AG10803 (cell line): ENCODE results near the gene BPGM.

Experiments used
- DNase-seq: peaks from one replicate; pipeline ENCODE4 v3.0.0; 2010; ENCODE audit warnings: low read depth
- H3K4me3 ChIP-seq: 2 replicates; pipeline ENCODE4 v1.5.1; 2011; ENCODE audit warnings: mild to moderate bottlenecking, low read length, control low read depth
- TF ChIP-seq, protein P1 (sequence below): conservative IDR thresholded peaks from 2 replicates; pipeline ENCODE4 v1.5.1; 2011; ENCODE audit warnings: mild to moderate bottlenecking, low read length, control low read depth, inconsistent platforms

BPGM gene

DNA sequence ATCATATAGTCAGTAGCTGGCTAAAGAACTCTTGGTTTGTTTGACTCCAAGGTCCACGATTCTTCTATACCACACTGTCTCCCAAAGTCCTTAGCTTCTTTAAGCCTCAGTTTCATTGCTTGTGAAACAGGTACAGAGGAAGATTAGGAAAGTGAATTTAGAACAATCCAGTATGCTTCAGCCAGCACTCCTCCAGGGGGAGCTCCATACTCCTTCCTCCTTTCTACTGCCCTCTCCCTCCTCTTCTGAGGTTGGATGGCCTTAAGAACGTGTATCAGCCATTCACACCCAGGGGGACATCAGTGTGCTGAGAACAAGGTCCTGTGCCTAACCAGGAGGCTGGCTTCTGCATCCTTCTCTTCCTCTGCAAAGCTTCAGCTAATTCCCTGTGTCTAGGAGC is 78.0 kb downstream of the BPGM start:
- TF ChIP-seq, protein P1, sequence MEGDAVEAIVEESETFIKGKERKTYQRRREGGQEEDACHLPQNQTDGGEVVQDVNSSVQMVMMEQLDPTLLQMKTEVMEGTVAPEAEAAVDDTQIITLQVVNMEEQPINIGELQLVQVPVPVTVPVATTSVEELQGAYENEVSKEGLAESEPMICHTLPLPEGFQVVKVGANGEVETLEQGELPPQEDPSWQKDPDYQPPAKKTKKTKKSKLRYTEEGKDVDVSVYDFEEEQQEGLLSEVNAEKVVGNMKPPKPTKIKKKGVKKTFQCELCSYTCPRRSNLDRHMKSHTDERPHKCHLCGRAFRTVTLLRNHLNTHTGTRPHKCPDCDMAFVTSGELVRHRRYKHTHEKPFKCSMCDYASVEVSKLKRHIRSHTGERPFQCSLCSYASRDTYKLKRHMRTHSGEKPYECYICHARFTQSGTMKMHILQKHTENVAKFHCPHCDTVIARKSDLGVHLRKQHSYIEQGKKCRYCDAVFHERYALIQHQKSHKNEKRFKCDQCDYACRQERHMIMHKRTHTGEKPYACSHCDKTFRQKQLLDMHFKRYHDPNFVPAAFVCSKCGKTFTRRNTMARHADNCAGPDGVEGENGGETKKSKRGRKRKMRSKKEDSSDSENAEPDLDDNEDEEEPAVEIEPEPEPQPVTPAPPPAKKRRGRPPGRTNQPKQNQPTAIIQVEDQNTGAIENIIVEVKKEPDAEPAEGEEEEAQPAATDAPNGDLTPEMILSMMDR: peak; percentile 68
- no peak overlapping the region for H3K4me3 ChIP-seq
- DNase-seq: peak; percentile 62

DNA sequence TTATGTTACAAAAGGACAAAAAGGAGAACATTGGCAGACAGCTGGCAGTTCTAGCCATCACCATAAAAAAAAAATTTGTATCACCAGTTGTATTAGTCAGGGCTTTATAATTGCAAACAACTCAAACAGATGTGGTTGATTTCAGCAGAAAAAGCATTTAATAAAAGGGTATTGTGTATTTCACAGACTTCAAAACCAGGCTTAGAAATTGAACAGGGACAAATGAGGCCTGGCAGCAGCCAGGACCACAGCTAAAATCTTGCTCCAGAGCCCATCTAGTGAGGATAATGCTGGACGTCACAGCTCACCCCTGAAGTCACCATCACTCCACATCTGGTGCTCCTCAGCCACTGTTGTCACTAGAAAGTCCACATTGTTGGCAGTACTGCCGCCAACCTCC is 79.9 kb downstream of the BPGM start:
- DNase-seq: peak; percentile 74
- H3K4me3 ChIP-seq: no peak overlapping the region
- TF ChIP-seq, protein P1: no peak

DNA sequence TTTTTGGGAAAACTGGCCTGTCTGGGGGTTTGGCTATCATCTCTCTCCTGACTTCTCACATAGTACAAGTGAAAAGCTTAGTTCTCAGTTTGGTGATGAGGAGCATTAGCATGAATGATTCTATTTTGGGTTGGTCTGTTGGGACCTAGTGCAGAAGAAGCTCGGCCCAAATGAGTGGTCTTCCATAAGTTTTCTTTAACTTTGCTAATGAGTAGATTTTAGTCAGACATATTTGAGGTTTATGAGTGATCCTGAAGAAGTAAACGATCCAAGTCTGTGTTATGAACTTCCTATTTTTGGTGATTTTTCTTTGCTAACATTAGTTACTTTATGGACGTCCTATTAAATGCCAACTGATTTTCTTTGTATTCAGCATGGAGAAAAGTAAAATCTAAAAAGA is 81.1 kb downstream of the BPGM start:
- no peak for DNase-seq
- H3K4me3 ChIP-seq: no peak overlapping the region
- TF ChIP-seq, protein P1: no peak
